D721Med (cell line): Measurements from ENCODE around the gene OR10J4.

Source experiments
- DNase-seq: peaks from one replicate; pipeline ENCODE4 v3.0.0; 2011; ENCODE audit warnings: low spot score; ENCODE audit not compliant: insufficient read length
- FAIRE-seq: peaks from 2 replicates; lab custom pipeline; 2011; peaks lifted over from hg19 to GRCh38; lab: Jason Lieb, UNC
- TF ChIP-seq, protein P1 (sequence below): IDR thresholded peaks from 2 replicates; pipeline ENCODE4 v1.5.1; 2012; ENCODE audit warnings: mild to moderate bottlenecking, control low read depth; ENCODE audit not compliant: insufficient read depth; ENCODE audit errors: missing control alignments

OR10J4 gene

DNA sequence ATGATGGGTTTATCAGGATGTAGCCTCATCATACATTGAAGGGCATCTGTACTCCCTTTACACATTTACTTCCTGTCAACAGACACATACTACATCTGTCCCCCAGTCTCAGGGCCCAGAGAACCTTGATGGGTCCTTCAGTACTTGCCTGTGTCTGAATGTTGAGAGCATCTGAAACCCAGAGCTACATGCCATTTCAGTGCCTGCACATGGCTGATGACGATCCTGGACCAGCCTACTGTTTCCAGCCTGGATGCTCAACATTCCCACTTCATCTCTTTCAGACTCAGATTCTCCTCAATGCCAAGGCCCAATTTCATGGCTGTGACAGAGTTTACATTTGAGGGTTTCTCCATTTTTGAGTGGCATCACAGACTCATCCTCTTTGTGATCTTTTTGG lies at the start of gene OR10J4:
OR10J4 (plus strand) TSS at position 301 of the 400 bp plus-strand sequence.
- DNase-seq (no peak), FAIRE-seq (no peak)
- TF ChIP-seq, protein P1, sequence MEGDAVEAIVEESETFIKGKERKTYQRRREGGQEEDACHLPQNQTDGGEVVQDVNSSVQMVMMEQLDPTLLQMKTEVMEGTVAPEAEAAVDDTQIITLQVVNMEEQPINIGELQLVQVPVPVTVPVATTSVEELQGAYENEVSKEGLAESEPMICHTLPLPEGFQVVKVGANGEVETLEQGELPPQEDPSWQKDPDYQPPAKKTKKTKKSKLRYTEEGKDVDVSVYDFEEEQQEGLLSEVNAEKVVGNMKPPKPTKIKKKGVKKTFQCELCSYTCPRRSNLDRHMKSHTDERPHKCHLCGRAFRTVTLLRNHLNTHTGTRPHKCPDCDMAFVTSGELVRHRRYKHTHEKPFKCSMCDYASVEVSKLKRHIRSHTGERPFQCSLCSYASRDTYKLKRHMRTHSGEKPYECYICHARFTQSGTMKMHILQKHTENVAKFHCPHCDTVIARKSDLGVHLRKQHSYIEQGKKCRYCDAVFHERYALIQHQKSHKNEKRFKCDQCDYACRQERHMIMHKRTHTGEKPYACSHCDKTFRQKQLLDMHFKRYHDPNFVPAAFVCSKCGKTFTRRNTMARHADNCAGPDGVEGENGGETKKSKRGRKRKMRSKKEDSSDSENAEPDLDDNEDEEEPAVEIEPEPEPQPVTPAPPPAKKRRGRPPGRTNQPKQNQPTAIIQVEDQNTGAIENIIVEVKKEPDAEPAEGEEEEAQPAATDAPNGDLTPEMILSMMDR: no peak

DNA sequence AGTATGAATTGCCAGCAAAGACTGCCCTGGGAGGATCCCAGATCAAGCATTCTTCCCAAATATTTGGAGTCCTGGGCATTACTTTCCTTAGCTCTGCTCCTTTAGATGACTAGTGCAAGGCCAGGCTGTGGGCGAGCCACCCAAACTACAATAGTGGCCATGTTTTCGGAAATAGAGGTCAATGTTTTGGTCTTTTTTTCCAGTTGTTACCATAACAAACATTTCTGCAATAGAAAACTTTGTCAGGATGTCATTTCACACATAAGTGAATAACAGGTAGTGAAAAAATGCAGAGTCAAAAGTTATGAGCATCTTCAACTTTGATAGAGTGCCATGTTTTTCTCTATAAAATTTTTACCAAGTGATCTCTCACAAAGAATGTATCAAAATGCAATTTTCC lies 25.2 kb upstream of the OR10J4 start:
- TF ChIP-seq, protein P1: no peak
- FAIRE-seq (no peak), DNase-seq (no peak)

DNA sequence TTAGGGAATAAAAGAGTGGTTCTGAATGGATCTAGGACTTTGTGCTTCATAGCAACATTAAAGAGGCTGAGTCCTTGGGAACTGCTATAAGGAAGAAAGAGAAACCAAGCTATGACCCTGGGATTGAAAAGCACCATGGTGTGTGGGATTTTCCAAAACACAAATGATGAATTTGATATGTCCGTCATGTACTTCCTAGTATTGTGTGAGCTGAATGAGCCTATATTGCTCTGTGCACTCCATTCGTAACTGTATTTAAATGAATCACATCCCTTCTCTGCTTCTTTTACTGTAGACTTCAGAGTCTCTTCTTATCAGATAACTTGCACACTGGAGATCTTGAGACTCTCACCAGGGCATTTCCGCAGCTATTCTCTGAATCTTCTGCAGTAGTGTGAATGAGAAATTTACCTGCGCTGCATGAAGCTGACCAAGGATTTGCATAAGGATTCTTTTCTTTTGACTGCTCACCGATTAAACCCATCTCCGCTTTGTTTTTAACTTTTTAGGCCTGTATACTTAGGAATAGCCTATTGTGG lies 23.1 kb upstream of the OR10J4 start:
- TF ChIP-seq, protein P1: no peak
- FAIRE-seq (no peak), DNase-seq (no peak)

DNA sequence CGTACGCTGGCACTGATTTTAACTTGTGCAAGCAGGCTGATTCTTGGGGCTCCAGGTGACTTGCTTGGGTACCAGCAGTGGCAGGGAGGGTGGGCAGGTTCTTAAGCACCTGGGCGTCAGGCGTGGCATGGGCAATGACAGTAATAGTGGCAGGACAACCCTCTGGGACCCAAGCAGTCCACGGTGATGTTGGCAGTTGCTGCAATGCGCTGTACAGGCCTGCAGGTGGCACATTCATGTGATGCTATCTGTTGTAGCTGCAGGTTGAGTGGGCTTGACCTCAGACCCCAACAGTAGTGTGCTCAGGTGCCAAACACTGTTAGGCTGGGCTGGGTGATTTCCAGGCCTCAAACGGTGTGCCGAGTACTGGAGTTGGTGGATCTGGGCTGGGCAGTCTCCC lies 10.2 kb upstream of the OR10J4 start:
- FAIRE-seq (no peak), DNase-seq (no peak)
- TF ChIP-seq, protein P1: no peak

DNA sequence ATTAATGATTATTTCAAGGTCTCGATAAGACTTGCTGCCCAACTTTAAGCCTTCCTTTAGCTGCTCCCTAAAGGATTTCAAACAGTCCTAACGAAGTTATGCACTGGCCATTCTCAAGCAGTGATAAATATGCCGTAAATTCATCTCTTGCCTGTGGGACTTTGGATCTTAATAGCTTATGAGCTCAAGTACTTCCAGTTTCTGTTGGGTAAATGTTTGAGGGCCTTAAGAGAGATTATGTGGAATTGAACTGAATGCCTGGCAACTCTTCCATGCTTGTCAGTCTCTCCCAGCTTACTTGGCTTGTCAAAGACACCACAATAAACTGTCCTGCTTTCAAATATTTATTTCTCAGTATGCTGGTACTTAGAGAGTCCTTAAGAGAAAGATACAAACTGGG lies 3.5 kb upstream of the OR10J4 start:
- DNase-seq (no peak), FAIRE-seq (no peak)
- TF ChIP-seq, protein P1: no peak

DNA sequence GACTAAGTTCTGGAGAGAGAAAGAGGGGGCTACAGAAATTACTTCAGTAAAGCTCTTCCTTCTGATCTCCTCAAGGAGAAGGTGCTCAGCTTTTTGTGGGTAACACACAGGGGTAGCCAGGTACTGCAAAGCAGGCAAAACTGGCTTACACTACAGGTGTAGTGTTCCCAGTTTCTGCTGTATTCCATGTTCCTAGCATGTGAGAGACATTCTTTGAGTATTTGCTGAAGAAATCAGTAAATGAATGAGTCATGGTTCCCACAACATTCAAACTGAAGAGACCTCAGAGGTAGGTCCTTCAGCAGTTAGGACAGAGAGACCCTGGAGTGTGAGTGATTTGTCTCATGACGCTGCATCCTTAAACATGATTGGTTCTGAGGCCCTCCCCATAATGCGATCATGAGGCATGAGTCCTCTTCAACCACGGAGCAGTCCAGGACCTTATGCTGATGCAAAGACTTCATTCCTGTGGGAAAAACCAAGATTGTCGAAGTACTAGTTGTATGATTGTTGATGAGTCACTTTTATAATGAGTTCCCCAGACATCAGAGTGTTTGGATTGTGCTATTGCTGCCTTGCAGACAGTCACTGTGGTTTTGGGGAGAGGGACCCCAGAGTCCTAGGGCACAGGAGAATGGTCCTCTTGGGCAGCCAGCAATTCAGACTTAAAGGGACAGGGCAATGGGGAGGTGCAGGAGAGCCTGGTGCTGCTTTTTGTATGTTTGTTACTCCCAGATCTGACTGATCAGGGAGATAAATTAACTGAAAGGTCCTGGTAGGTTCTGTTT lies 2.7 kb upstream of the OR10J4 start:
- DNase-seq (no peak), FAIRE-seq (no peak)
- TF ChIP-seq, protein P1: no peak

DNA sequence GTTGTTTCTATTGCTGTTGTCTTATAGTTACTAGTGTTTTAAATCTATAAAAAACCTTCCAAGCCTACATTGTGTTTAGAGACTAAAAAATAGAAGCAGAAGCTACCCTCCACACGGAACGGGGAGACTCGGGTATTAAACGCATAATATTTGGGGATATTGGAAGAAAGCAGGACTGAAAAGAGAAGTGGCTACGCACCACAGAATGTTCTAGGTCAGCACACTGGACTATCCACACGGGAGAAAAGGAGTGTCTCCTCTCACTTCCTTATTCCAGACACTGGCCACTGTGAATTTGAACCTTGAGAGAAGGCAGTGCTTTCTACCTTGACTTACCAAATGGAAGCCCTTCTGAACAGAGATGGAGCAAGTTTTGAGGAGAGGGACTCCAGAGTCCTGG lies 1.0 kb upstream of the OR10J4 start:
- TF ChIP-seq, protein P1: no peak
- FAIRE-seq (no peak), DNase-seq (no peak)
